Measurements from ENCODE around the gene FOXP1.

FOXP1 gene

DNA sequence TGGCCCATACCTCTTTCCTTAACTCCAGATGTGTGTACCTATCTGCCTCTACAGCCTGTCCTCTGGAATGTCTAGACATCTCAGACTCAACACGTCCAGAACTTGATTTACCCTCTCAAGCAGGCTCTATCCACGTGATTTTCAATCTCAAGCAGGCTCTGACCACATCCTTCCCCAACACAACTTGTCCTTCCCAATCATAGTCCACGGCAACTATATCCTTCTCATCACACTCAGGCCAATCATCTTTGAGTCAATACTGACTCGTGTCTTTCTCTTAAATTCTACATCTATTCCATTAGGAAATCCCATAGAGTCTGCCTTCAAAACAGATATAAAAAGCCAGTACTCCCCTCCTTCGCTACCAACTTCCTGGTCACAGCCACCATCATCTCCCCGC is 70.4 kb downstream of the FOXP1 start:
- Histone ChIP-seq H3K4me3 (ENCODE audit: low read depth in 1 of 5, low read length in 5 of 5) (no peak overlapping the region), H3K27me3 (ENCODE audit: control insufficient read depth in 5 of 5, insufficient read depth in 4 of 5, low read length in 5 of 5) (no peaks in the 10 kb centered on the region), H3K9ac (ENCODE audit: low read length in 5 of 5) (no peak overlapping the region), H3K4me1 (ENCODE audit: control insufficient read depth in 5 of 5, insufficient read depth in 5 of 5, low read length in 5 of 5) (peaks cover 0 to 5% (median 3%) of the 10 kb centered on the region in 5 donors), H3K9me3 (ENCODE audit: control insufficient read depth in 5 of 5, low read length in 5 of 5) (no peaks in the 10 kb centered on the region), H3K36me3 (ENCODE audit: control insufficient read depth in 5 of 5, insufficient read depth in 5 of 5, low read length in 5 of 5) (no peaks in the 10 kb centered on the region), H3K27ac (ENCODE audit: low read depth, low read length) (no peak overlapping the region)

DNA sequence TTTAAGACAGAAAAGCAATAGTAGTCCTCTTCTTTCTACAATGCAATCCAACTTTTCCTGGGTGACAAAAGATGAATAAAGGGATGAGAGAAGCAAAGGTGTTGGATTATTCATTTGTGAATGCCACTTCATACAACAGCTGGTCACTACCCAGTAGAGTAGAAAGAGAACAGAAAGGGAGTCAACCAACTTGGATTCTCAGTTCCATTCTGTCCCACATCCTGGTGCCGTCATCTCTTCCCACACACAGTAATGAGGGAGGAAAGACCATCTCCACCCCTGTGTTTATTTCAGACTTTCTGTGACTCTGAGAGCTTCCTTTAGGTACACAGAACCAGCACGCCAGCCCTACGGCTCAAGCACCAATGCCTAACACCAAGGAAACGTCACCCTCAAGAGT is 71.0 kb downstream of the FOXP1 start:
- Histone ChIP-seq H3K27ac (ENCODE audit: low read depth, low read length) (no peak overlapping the region), H3K27me3 (ENCODE audit: control insufficient read depth in 5 of 5, insufficient read depth in 4 of 5, low read length in 5 of 5) (no peaks in the 10 kb centered on the region), H3K4me1 (ENCODE audit: control insufficient read depth in 5 of 5, insufficient read depth in 5 of 5, low read length in 5 of 5) (peaks cover 0 to 5% (median 3%) of the 10 kb centered on the region in 5 donors), H3K9ac (ENCODE audit: low read length in 5 of 5) (no peak overlapping the region), H3K9me3 (ENCODE audit: control insufficient read depth in 5 of 5, low read length in 5 of 5) (no peaks in the 10 kb centered on the region), H3K36me3 (ENCODE audit: control insufficient read depth in 5 of 5, insufficient read depth in 5 of 5, low read length in 5 of 5) (no peaks in the 10 kb centered on the region), H3K4me3 (ENCODE audit: low read depth in 1 of 5, low read length in 5 of 5) (no peak overlapping the region)

DNA sequence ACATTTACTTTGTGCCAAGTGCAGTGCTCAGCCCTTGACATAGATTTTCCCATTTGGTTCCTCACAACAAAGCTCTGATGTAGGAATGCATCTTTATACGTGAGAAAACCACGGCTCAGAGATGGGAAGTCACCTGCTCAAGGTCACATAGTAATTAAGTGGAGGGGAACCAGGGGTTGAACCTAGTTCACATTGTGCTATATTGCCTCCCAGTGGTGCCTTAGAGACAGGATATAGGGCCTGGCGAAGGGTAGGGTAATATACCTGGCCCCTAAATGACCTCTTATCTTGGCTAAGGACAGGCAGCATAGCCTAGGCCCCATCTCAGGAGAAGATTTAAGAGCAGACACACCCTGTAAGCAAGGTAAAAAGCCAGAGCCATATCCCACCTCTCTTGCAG is 71.5 kb downstream of the FOXP1 start:
- no peak overlapping the region for H3K9ac ChIP-seq (ENCODE audit: low read length in 5 of 5)
- H3K27me3 ChIP-seq (ENCODE audit: control insufficient read depth in 5 of 5, insufficient read depth in 4 of 5, low read length in 5 of 5) = no peaks in the 10 kb centered on the region
- no peaks in the 10 kb centered on the region for H3K9me3 ChIP-seq (ENCODE audit: control insufficient read depth in 5 of 5, low read length in 5 of 5)
- no peak overlapping the region for H3K27ac ChIP-seq (ENCODE audit: low read depth, low read length)
- peaks cover 0 to 5% (median 3%) of the 10 kb centered on the region in 5 donors for H3K4me1 ChIP-seq (ENCODE audit: control insufficient read depth in 5 of 5, insufficient read depth in 5 of 5, low read length in 5 of 5)
- H3K36me3 ChIP-seq (ENCODE audit: control insufficient read depth in 5 of 5, insufficient read depth in 5 of 5, low read length in 5 of 5) = no peaks in the 10 kb centered on the region
- no peak overlapping the region for H3K4me3 ChIP-seq (ENCODE audit: low read depth in 1 of 5, low read length in 5 of 5)

DNA sequence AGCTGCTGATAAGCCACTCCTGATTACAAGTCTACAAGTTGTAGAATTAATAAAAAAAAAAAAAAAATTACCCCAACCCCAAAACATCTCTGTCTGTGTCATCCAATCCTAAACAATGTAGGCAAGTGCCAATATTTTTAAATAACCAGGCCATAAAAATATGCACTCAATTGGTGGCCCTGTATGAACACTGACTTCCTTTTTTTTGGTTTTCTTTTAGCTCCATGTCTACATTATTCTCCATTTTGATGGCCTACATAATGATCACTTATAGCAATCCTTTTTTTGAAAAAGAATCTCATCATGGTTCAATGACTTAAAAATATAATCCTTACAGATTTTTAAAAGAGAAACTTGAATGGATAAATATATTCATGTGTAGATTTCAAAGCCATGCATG is 72.1 kb downstream of the FOXP1 start:
- H3K27me3 ChIP-seq (ENCODE audit: control insufficient read depth in 5 of 5, insufficient read depth in 4 of 5, low read length in 5 of 5) = no peaks in the 10 kb centered on the region
- H3K27ac ChIP-seq (ENCODE audit: low read depth, low read length) = no peak overlapping the region
- no peaks in the 10 kb centered on the region for H3K9me3 ChIP-seq (ENCODE audit: control insufficient read depth in 5 of 5, low read length in 5 of 5)
- peaks cover 0 to 5% (median 3%) of the 10 kb centered on the region in 5 donors for H3K4me1 ChIP-seq (ENCODE audit: control insufficient read depth in 5 of 5, insufficient read depth in 5 of 5, low read length in 5 of 5)
- H3K36me3 ChIP-seq (ENCODE audit: control insufficient read depth in 5 of 5, insufficient read depth in 5 of 5, low read length in 5 of 5) = no peaks in the 10 kb centered on the region
- H3K9ac ChIP-seq (ENCODE audit: low read length in 5 of 5) = no peak overlapping the region
- H3K4me3 ChIP-seq (ENCODE audit: low read depth in 1 of 5, low read length in 5 of 5) = no peak overlapping the region

DNA sequence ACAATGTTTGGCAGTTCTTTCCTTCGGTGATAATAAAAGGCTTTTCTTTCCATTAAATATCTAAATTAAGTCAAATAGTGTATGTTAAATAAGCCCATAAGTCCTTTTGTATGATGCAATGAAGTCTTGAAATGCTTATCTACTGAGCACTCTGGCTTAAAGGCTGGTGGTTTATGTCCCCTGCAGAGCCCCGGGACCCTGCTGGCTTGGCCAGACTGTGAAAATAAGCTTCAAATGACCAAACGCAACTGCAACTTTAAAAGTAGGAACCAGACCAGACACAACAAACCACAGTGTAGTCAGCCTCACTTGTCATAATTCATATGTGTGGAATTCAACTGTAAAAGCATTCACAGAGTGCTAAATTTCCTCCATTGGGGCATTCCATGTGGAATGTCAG is 72.5 kb downstream of the FOXP1 start:
- Histone ChIP-seq H3K4me3 (ENCODE audit: low read depth in 1 of 5, low read length in 5 of 5) (no peak overlapping the region), H3K27me3 (ENCODE audit: control insufficient read depth in 5 of 5, insufficient read depth in 4 of 5, low read length in 5 of 5) (no peaks in the 10 kb centered on the region), H3K27ac (ENCODE audit: low read depth, low read length) (no peak overlapping the region), H3K9me3 (ENCODE audit: control insufficient read depth in 5 of 5, low read length in 5 of 5) (no peaks in the 10 kb centered on the region), H3K4me1 (ENCODE audit: control insufficient read depth in 5 of 5, insufficient read depth in 5 of 5, low read length in 5 of 5) (peaks cover 0 to 5% (median 2%) of the 10 kb centered on the region in 5 donors), H3K36me3 (ENCODE audit: control insufficient read depth in 5 of 5, insufficient read depth in 5 of 5, low read length in 5 of 5) (no peaks in the 10 kb centered on the region), H3K9ac (ENCODE audit: low read length in 5 of 5) (no peak overlapping the region)

DNA sequence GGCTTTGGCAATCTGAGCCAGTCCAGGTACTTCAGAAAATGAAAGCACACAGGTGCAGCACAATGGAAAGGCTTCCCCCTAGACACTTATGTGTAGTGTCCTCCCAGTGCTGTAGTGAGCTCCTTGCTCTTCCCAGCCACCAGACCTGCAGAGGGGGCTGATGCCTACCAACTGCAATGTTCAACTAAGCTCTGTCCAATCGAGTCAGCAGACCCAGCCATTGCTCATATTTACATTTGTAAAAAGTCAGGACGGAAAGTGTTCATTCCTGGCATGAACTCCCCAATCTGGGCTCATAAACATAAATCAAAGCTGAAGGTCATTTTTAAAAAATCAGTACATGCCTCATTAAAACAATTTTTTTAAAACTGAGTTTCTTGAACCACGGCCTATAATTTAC is 73.0 kb downstream of the FOXP1 start:
- Histone ChIP-seq H3K4me3 (ENCODE audit: low read depth in 1 of 5, low read length in 5 of 5) (no peak overlapping the region), H3K4me1 (ENCODE audit: control insufficient read depth in 5 of 5, insufficient read depth in 5 of 5, low read length in 5 of 5) (peaks cover 0 to 5% (median 0%) of the 10 kb centered on the region in 5 donors), H3K36me3 (ENCODE audit: control insufficient read depth in 5 of 5, insufficient read depth in 5 of 5, low read length in 5 of 5) (no peaks in the 10 kb centered on the region), H3K9me3 (ENCODE audit: control insufficient read depth in 5 of 5, low read length in 5 of 5) (no peaks in the 10 kb centered on the region), H3K27me3 (ENCODE audit: control insufficient read depth in 5 of 5, insufficient read depth in 4 of 5, low read length in 5 of 5) (no peaks in the 10 kb centered on the region), H3K27ac (ENCODE audit: low read depth, low read length) (no peak overlapping the region), H3K9ac (ENCODE audit: low read length in 5 of 5) (no peak overlapping the region)

DNA sequence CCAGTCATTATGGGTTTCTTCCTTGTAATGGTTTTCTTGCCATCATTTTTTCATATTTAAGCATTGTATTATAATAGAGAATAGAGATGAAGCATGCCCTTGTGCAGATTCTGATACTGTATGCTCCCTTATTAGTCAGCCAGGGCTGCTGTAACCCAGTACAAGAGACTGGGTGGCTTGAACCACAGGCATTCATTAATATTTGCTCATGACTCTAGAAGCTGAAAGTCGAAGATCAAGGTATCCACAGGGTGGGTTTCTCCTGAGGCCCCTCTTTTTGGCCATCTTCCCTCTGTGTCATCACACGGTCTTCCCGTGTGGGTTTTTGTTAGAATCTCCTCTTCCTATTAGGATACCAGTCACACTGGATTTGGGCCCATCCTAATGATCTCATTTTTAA is 74.5 kb downstream of the FOXP1 start:
- Histone ChIP-seq H3K9me3 (ENCODE audit: control insufficient read depth in 5 of 5, low read length in 5 of 5) (no peaks in the 10 kb centered on the region), H3K4me3 (ENCODE audit: low read depth in 1 of 5, low read length in 5 of 5) (no peak overlapping the region), H3K9ac (ENCODE audit: low read length in 5 of 5) (no peak overlapping the region), H3K27me3 (ENCODE audit: control insufficient read depth in 5 of 5, insufficient read depth in 4 of 5, low read length in 5 of 5) (no peaks in the 10 kb centered on the region), H3K27ac (ENCODE audit: low read depth, low read length) (no peak overlapping the region), H3K4me1 (ENCODE audit: control insufficient read depth in 5 of 5, insufficient read depth in 5 of 5, low read length in 5 of 5) (peaks cover 0 to 5% (median 0%) of the 10 kb centered on the region in 5 donors), H3K36me3 (ENCODE audit: control insufficient read depth in 5 of 5, insufficient read depth in 5 of 5, low read length in 5 of 5) (no peaks in the 10 kb centered on the region)

DNA sequence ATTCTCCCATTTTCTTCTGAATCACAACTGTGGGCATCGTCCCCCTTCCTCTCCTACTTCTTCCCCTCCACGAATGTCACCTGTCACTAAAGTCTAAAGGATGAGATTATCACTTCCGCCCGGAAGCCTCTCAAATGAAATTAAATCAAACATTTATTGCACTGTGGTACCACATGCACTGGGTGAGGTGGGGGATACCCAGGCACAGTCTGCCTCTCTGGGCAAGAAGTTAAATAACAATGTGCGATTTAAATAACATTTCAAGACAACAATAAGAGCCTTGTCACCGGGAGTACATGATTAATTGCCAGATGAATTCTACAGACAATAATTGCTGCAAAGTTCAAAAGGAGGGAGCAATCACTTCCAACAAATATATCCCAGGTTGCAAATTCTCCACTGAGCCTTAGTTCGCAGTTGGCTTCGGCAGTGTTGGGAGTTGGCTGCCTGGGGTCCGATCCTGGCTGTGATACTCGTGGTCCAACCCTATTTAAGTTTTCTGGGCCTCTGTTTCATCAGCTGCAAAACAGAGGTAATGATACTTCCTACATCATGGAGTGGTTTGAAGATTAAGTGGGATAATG is 77.7 kb downstream of the FOXP1 start:
- Histone ChIP-seq H3K27ac (ENCODE audit: low read depth, low read length) (no peak overlapping the region), H3K36me3 (ENCODE audit: control insufficient read depth in 5 of 5, insufficient read depth in 5 of 5, low read length in 5 of 5) (no peaks in the 10 kb centered on the region), H3K9ac (ENCODE audit: low read length in 5 of 5) (no peak overlapping the region), H3K4me3 (ENCODE audit: low read depth in 1 of 5, low read length in 5 of 5) (no peak overlapping the region), H3K4me1 (ENCODE audit: control insufficient read depth in 5 of 5, insufficient read depth in 5 of 5, low read length in 5 of 5) (peaks cover 0 to 3% (median 0%) of the 10 kb centered on the region in 5 donors), H3K27me3 (ENCODE audit: control insufficient read depth in 5 of 5, insufficient read depth in 4 of 5, low read length in 5 of 5) (no peaks in the 10 kb centered on the region), H3K9me3 (ENCODE audit: control insufficient read depth in 5 of 5, low read length in 5 of 5) (no peaks in the 10 kb centered on the region)

DNA sequence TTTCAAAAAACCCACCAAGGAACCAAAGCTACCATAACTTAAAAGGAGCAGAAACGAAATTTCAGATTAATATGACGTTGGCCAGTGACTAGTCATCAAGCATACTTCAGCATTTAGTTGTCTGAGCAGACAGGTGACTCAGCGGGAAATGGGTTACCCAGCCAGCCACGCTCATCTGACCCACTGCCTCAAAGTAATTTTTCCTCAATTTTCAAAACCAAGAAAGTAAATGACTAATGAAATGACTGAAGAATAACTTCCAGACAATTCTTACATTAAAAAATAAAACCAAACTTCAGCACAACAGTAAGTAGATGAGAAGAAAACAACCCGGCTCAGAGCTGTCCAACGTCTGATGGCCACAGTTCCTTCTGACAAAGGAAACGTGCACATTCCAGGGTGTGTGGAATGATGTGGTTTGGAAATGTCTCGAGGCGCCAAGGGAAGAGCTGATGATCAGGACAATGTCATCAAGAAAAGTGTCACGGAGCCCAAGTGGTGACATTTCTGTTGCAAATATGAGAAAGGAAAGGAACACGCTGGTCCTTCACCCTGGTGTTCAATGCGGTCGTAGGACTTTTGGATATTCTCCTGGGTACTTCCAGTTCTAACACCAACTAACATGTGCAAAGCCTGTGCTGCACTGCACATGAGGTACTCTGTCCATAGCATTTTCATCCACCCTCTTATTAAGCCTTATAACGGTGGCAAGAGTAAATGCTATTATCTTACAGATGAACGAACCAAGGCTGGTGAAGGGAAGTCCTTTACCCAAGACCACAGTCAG is 79.1 kb downstream of the FOXP1 start:
- no peak overlapping the region for H3K27ac ChIP-seq (ENCODE audit: low read depth, low read length)
- no peaks in the 10 kb centered on the region for H3K36me3 ChIP-seq (ENCODE audit: control insufficient read depth in 5 of 5, insufficient read depth in 5 of 5, low read length in 5 of 5)
- H3K4me3 ChIP-seq (ENCODE audit: low read depth in 1 of 5, low read length in 5 of 5) = no peak overlapping the region
- H3K27me3 ChIP-seq (ENCODE audit: control insufficient read depth in 5 of 5, insufficient read depth in 4 of 5, low read length in 5 of 5) = no peaks in the 10 kb centered on the region
- no peaks in the 10 kb centered on the region for H3K9me3 ChIP-seq (ENCODE audit: control insufficient read depth in 5 of 5, low read length in 5 of 5)
- H3K9ac ChIP-seq (ENCODE audit: low read length in 5 of 5) = no peak overlapping the region
- H3K4me1 ChIP-seq (ENCODE audit: control insufficient read depth in 5 of 5, insufficient read depth in 5 of 5, low read length in 5 of 5) = peaks cover 0 to 3% (median 0%) of the 10 kb centered on the region in 5 donors

DNA sequence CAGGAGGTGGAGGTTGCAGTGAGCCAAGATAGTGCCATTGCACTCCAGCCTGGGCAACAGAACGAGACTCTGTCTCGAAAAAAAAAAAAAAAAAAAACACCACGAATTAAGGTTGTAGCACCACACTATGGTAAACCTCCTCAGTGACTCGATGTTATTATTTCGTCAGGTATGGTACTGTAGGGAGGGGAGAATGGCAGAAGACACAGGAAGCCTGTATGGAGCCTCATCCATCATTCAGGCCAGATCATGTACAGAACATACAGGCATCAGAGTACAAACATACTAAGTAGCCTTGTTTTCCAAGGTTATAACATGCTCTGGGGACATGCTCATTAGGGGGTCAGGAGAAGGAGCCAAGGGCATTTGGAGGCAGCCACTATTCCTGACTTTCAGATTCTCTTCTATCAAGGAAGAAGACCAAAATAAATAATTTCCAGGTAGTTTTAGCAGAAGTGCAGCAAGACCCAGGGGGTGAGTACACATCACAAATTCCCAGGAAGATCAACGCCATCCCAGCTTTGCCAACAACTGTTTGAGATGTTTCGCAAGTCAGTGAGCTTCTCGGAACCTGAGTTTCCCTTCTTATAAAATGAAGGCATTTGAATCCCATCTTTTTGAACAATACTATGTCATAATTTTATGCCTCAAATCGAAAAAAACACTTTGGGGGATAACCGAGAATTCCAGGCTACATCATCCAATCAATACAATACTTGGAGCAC is 79.8 kb downstream of the FOXP1 start:
- no peak overlapping the region for H3K4me3 ChIP-seq (ENCODE audit: low read depth in 1 of 5, low read length in 5 of 5)
- no peaks in the 10 kb centered on the region for H3K36me3 ChIP-seq (ENCODE audit: control insufficient read depth in 5 of 5, insufficient read depth in 5 of 5, low read length in 5 of 5)
- H3K9me3 ChIP-seq (ENCODE audit: control insufficient read depth in 5 of 5, low read length in 5 of 5) = no peaks in the 10 kb centered on the region
- no peak overlapping the region for H3K9ac ChIP-seq (ENCODE audit: low read length in 5 of 5)
- no peaks in the 10 kb centered on the region for H3K27me3 ChIP-seq (ENCODE audit: control insufficient read depth in 5 of 5, insufficient read depth in 4 of 5, low read length in 5 of 5)
- no peak overlapping the region for H3K27ac ChIP-seq (ENCODE audit: low read depth, low read length)
- H3K4me1 ChIP-seq (ENCODE audit: control insufficient read depth in 5 of 5, insufficient read depth in 5 of 5, low read length in 5 of 5) = peaks cover 0 to 3% (median 0%) of the 10 kb centered on the region in 5 donors

All from subcutaneous abdominal adipose tissue (tissue), 5 donors.